ENCODE results near the gene TFB2M. TPM values are rescaled to one million over a fixed set of nuclear protein-coding genes. Genes with fewer than 3 reads are reported as not detected.
A peak's percentile ranks its signal among the peaks of the same experiment; 100 is the strongest.

TFB2M gene
- total RNA-seq, 2 experiments from 2014 or later, result 15.0 to 17.5 TPM

DNA sequence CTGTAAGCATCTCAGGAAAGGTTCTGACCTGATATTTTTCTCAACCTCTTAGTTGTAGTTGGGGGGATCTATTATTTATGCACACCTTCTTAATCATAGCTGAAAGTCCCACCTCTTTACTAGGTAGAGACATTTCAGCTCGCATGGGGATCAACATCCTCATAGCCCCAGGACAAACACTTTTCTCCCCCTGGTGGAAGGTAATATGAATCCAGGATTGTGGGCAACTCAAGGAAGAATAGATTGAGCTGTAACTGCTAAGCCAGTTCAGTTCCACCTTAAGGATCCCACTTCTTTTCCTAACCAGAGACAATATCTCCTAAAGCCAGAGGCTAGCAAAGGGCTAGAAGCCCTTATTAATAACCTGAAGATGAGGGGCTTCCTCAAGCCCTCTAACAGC, 33.5 kb downstream of the TFB2M start:
- CTCF ChIA-PET (ENCODE audit: unreplicated experiment), result no interaction called here
- Histone ChIP-seq H3K4me2 (ENCODE audit: low read length) (no peak overlapping the region), H3K4me1 (ENCODE audit: insufficient read depth, low read length, poor library complexity, severe bottlenecking) (peaks cover 5% of the 10 kb centered on the region), H3K9me2 (ENCODE audit: insufficient read depth, low read length) (no peaks in the 10 kb centered on the region), H3K27ac (ENCODE audit: low read depth, low read length, poor library complexity, severe bottlenecking) (no peak overlapping the region), H2AFZ (ENCODE audit: low read length) (no peak overlapping the region), H3K4me3 (ENCODE audit: low read depth, low read length, poor library complexity, severe bottlenecking) (no peak overlapping the region), H3K9me3 (ENCODE audit: low read length) (no peaks in the 10 kb centered on the region), H4K20me1 (ENCODE audit: insufficient read depth, low read length) (no peaks in the 10 kb centered on the region), H3K79me2 (ENCODE audit: insufficient read depth, low read depth, low read length) (no peaks in the 10 kb centered on the region), H3K36me3 (ENCODE audit: insufficient read depth, low read length) (no peaks in the 10 kb centered on the region)
- no TSS peak for BruUV-seq (replicated peaks)
- POLR2A ChIA-PET, result interaction anchor here (0.6 kb wide), 1 partner anchor 117 kb away, joined by 3 read pairs; no protein-coding TSS in a partner anchor
- intact Hi-C loops (cut with micrococcal nuclease; ENCODE audit: unreplicated experiment), result no loop called here
- no peak for DNase-seq (ENCODE audit: low spot score)
- TF ChIP-seq CTCF (conservative IDR thresholded peaks at IDR 0.05; ENCODE audit: low read length) (peak; percentile 31; the same call in 1 of the 2 replicates), EZH2phosphoT487 (IDR thresholded peaks at IDR 0.05; ENCODE audit: borderline replicate concordance, low read depth, low read length) (no peak)

DNA sequence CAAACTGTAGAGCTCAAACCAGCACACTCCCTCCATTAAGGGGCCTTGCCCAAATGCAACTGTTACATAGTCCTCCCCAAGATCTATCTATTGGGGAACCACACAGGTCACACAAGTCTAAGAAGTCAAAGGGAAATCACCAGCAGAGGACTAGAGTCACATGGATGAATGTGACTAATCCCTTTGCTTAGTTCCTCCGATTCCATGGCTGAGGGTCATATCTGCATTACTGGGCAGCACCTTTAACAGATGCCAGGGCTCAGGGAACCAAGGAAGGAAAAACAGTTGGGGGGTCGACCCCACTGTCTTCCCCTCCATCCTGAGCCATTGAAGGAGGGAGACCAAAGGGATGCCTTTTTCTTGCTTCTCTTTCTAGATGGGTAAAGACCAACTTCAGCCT, 35.6 kb downstream of the TFB2M start:
- H2AFZ ChIP-seq (ENCODE audit: low read length), result no peak overlapping the region
- BruUV-seq (replicated peaks), result no TSS peak
- no peak overlapping the region for H3K4me3 ChIP-seq (ENCODE audit: low read depth, low read length, poor library complexity, severe bottlenecking)
- H3K36me3 ChIP-seq (ENCODE audit: insufficient read depth, low read length), result no peaks in the 10 kb centered on the region
- no peak for DNase-seq (ENCODE audit: low spot score)
- no peak overlapping the region for H3K4me2 ChIP-seq (ENCODE audit: low read length)
- peaks cover 11% of the 10 kb centered on the region for H3K4me1 ChIP-seq (ENCODE audit: insufficient read depth, low read length, poor library complexity, severe bottlenecking)
- no peaks in the 10 kb centered on the region for H3K9me2 ChIP-seq (ENCODE audit: insufficient read depth, low read length)
- H3K79me2 ChIP-seq (ENCODE audit: insufficient read depth, low read depth, low read length), result no peaks in the 10 kb centered on the region
- H3K27ac ChIP-seq (ENCODE audit: low read depth, low read length, poor library complexity, severe bottlenecking), result no peak overlapping the region
- POLR2A ChIA-PET, result interaction anchor here (0.9 to 1.0 kb wide), 2 partner anchors 13 to 26 kb away, joined by 4 to 5 read pairs; no protein-coding TSS in a partner anchor
- H4K20me1 ChIP-seq (ENCODE audit: insufficient read depth, low read length), result no peaks in the 10 kb centered on the region
- no peak for TF ChIP-seq CTCF (conservative IDR thresholded peaks at IDR 0.05; ENCODE audit: low read length)
- TF ChIP-seq EZH2phosphoT487 (IDR thresholded peaks at IDR 0.05; ENCODE audit: borderline replicate concordance, low read depth, low read length), result no peak
- H3K9me3 ChIP-seq (ENCODE audit: low read length), result no peaks in the 10 kb centered on the region
- intact Hi-C loops (cut with micrococcal nuclease; ENCODE audit: unreplicated experiment), result no loop called here
- CTCF ChIA-PET (ENCODE audit: unreplicated experiment), result no interaction called here

DNA sequence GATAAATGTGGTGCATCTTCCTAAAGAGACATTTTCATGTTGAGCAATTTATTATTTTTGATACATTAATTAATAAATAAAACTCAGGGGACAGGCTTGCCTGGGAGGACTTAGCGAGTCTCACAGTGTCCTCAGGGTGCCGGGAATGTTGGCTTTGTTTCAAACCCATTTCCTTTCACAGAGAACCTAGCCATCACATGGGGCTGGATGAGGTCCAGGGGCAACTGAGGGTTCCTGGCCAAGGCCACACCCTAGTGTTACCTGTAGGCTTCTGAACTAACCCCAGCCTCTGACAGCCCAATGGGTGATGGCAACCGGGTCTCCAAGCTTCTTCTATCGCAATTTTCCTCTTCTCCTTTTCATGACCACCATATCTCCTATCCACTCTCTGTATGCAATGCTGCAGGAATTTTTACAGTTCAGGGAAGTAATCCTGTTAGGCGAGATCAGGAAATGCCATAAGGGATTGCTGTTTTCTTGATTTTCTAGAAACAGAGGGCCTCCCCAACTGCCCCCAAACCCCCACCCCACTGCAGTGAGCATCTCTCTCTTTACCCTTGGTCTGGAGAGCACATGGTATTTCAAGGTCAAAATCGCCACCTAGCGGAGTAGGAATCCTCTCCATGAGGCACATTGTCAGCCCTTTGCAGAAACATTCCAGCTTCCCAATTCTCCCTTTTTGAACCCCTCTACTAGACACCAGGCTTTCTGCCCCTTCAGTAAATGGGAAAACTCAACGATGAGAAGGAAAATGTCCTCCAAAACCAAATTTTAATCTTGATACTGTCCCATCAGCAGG, 36.9 kb downstream of the TFB2M start:
- peaks cover 11% of the 10 kb centered on the region for H3K4me1 ChIP-seq (ENCODE audit: insufficient read depth, low read length, poor library complexity, severe bottlenecking)
- H3K27ac ChIP-seq (ENCODE audit: low read depth, low read length, poor library complexity, severe bottlenecking), result no peak overlapping the region
- no peaks in the 10 kb centered on the region for H3K36me3 ChIP-seq (ENCODE audit: insufficient read depth, low read length)
- DNase-seq (ENCODE audit: low spot score), result no peak
- H3K9me2 ChIP-seq (ENCODE audit: insufficient read depth, low read length), result no peaks in the 10 kb centered on the region
- H2AFZ ChIP-seq (ENCODE audit: low read length), result no peak overlapping the region
- POLR2A ChIA-PET, result interaction anchor here (0.5 kb wide), 1 partner anchor 31 kb away, joined by 4 read pairs; no protein-coding TSS in a partner anchor
- TF ChIP-seq CTCF (conservative IDR thresholded peaks at IDR 0.05; ENCODE audit: low read length) (no peak), EZH2phosphoT487 (IDR thresholded peaks at IDR 0.05; ENCODE audit: borderline replicate concordance, low read depth, low read length) (no peak)
- H3K4me2 ChIP-seq (ENCODE audit: low read length), result no peak overlapping the region
- no peak overlapping the region for H3K4me3 ChIP-seq (ENCODE audit: low read depth, low read length, poor library complexity, severe bottlenecking)
- intact Hi-C loops (cut with micrococcal nuclease; ENCODE audit: unreplicated experiment), result no loop called here
- no TSS peak for BruUV-seq (replicated peaks)
- no peaks in the 10 kb centered on the region for H3K9me3 ChIP-seq (ENCODE audit: low read length)
- H4K20me1 ChIP-seq (ENCODE audit: insufficient read depth, low read length), result no peaks in the 10 kb centered on the region
- CTCF ChIA-PET (ENCODE audit: unreplicated experiment), result no interaction called here
- no peaks in the 10 kb centered on the region for H3K79me2 ChIP-seq (ENCODE audit: insufficient read depth, low read depth, low read length)

All from OCI-LY7 (cell line).